PC-3 (cell line): ENCODE results near the gene KCNH8. TPM values are rescaled to one million over a fixed set of nuclear protein-coding genes. Genes with fewer than 3 reads are reported as not detected.

Experiments used
- ATAC-seq: fragments of 200-7000 bp; cut with Tn5 transposase; 2 replicates; pipeline ENCODE4 v1.9.1; 2020; ENCODE audit warnings: mild to moderate bottlenecking, moderate library complexity
- BruUV-seq: library from RNA; stranded (reverse); fragments of 400-500 nt; replicated peaks from 2 replicates; lab custom pipeline; 2021; lab: Mats Ljungman, UMichigan
- CTCF ChIA-PET: fragments of 300-600 bp; sonication (Branson Sonifier 250); formaldehyde crosslinking; loops from one replicate; lab custom pipeline; 2022; ENCODE audit warnings: antibody characterized with exemption; lab: Charles Lee
- POLR2A ChIA-PET: fragments of 300-600 bp; sonication (Branson Sonifier 250); formaldehyde crosslinking; loops from one replicate; lab custom pipeline; 2022; ENCODE audit warnings: antibody characterized with exemption; ENCODE audit not compliant: unreplicated experiment; lab: Charles Lee
- DNase-seq: peaks from one replicate; pipeline ENCODE4 v3.0.0-alpha.2; 2015
- H2AFZ ChIP-seq: fragments of 300-600 bp; sonication (generic); 2 replicates; pipeline ENCODE4 v1.6.0; 2016; ENCODE audit warnings: antibody characterized with exemption, low read length
- H3F3A ChIP-seq: fragments of 300-600 bp; sonication (generic); one replicate; pipeline ENCODE4 v1.6.0; 2017; ENCODE audit warnings: antibody characterized with exemption, low read length, control low read depth, mild to moderate bottlenecking; ENCODE audit not compliant: unreplicated experiment
- H3K27ac ChIP-seq: fragments of 300-600 bp; sonication (generic); 2 replicates; pipeline ENCODE4 v1.5.1; 2016; ENCODE audit warnings: mild to moderate bottlenecking, low read length
- H3K27me3 ChIP-seq: fragments of 300-600 bp; sonication (generic); 2 replicates; pipeline ENCODE4 v1.6.1; 2016; ENCODE audit warnings: low read length, mixed read lengths
- H3K36me3 ChIP-seq: fragments of 300-600 bp; sonication (generic); 2 replicates; pipeline ENCODE4 v1.6.1; 2016; ENCODE audit warnings: low read depth, mixed run types, low read length, mixed read lengths
- H3K4me1 ChIP-seq: fragments of 300-600 bp; sonication (generic); 2 replicates; pipeline ENCODE4 v1.5.1; 2016; ENCODE audit warnings: low read length; ENCODE audit not compliant: insufficient read depth
- H3K4me2 ChIP-seq: fragments of 300-600 bp; sonication (generic); 2 replicates; pipeline ENCODE4 v1.6.0; 2016; ENCODE audit warnings: low read length
- H3K4me3 ChIP-seq: fragments of 300-600 bp; sonication (generic); 2 replicates; pipeline ENCODE4 v1.5.1; 2016; ENCODE audit warnings: mild to moderate bottlenecking, low read length, mixed read lengths
- H3K79me2 ChIP-seq: fragments of 300-600 bp; sonication (generic); 2 replicates; pipeline ENCODE4 v1.6.1; 2017; ENCODE audit warnings: low read length, mixed read lengths
- H3K9ac ChIP-seq: fragments of 300-600 bp; sonication (generic); 2 replicates; pipeline ENCODE4 v1.6.0; 2016; ENCODE audit warnings: mild to moderate bottlenecking, low read length
- H3K9me2 ChIP-seq: fragments of 300-600 bp; sonication (generic); replicated peaks from 2 replicates; pipeline ENCODE4 v1.6.1; 2016; ENCODE audit warnings: mixed run types, low read length, mixed read lengths
- H3K9me3 ChIP-seq: fragments of 300-600 bp; sonication (generic); 2 replicates; pipeline ENCODE4 v1.6.1; 2016; ENCODE audit warnings: low read length, mixed read lengths
- H4K20me1 ChIP-seq: fragments of 300-600 bp; sonication (generic); 2 replicates; pipeline ENCODE4 v1.6.1; 2016; ENCODE audit warnings: low read length, mixed read lengths
- EZH2 ChIP-seq: fragments of 300-600 bp; sonication (generic); IDR thresholded peaks from one replicate; pipeline ENCODE4 v1.6.1; 2017; ENCODE audit warnings: antibody characterized with exemption, mild to moderate bottlenecking, low read length; ENCODE audit not compliant: unreplicated experiment
- EZH2phosphoT487 ChIP-seq: fragments of 300-600 bp; sonication (generic); IDR thresholded peaks from 2 replicates; pipeline ENCODE4 v1.6.1; 2018; ENCODE audit warnings: mild to moderate bottlenecking, antibody characterized with exemption, low read length, borderline replicate concordance
- intact Hi-C: fragments of 100-400 bp; cut with micrococcal nuclease; formaldehyde crosslinking; loops from 2 replicates; pipeline ENCODE4 v1.9.0; 2023
- total RNA-seq: library from RNA; depleted of rRNA; stranded (reverse); fragments of >200 nt; gene quantifications from 2 replicates; pipeline ENCODE4 v1.2.3, GENCODE V29; 2014
- TF ChIP-seq, protein P1 (sequence below): fragments of 300-600 bp; sonication (generic); conservative IDR thresholded peaks from 2 replicates; pipeline ENCODE4 v1.5.1; 2017; ENCODE audit warnings: antibody characterized with exemption, low read depth, mild to moderate bottlenecking, low read length

Gene KCNH8
- total RNA-seq, 1 experiment from 2014 or later = not detected

GRCh38 chr3:19264424-19264823 lies 116.1 kb downstream of the KCNH8 start:
- Histone ChIP-seq H3K27me3 (no peaks in the 10 kb centered on the region), H3K4me1 (no peaks in the 10 kb centered on the region), H3K9me3 (no peaks in the 10 kb centered on the region), H3F3A (no peaks in the 10 kb centered on the region), H3K36me3 (no peaks in the 10 kb centered on the region), H4K20me1 (no peaks in the 10 kb centered on the region), H3K9ac (no peak overlapping the region), H3K9me2 (no peaks in the 10 kb centered on the region), H3K4me3 (no peak overlapping the region), H2AFZ (no peak overlapping the region), H3K27ac (no peak overlapping the region), H3K79me2 (no peaks in the 10 kb centered on the region), H3K4me2 (no peak overlapping the region)
- POLR2A ChIA-PET = no interaction called here
- CTCF ChIA-PET = no interaction called here
- TF ChIP-seq, protein P1, sequence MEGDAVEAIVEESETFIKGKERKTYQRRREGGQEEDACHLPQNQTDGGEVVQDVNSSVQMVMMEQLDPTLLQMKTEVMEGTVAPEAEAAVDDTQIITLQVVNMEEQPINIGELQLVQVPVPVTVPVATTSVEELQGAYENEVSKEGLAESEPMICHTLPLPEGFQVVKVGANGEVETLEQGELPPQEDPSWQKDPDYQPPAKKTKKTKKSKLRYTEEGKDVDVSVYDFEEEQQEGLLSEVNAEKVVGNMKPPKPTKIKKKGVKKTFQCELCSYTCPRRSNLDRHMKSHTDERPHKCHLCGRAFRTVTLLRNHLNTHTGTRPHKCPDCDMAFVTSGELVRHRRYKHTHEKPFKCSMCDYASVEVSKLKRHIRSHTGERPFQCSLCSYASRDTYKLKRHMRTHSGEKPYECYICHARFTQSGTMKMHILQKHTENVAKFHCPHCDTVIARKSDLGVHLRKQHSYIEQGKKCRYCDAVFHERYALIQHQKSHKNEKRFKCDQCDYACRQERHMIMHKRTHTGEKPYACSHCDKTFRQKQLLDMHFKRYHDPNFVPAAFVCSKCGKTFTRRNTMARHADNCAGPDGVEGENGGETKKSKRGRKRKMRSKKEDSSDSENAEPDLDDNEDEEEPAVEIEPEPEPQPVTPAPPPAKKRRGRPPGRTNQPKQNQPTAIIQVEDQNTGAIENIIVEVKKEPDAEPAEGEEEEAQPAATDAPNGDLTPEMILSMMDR = no peak
- TF ChIP-seq EZH2 (no peak), EZH2phosphoT487 (no peak)
- no TSS peak for BruUV-seq
- DNase-seq (no peak), ATAC-seq (no peak)
- intact Hi-C loops = no loop called here

GRCh38 chr3:19267040-19267439 lies 118.7 kb downstream of the KCNH8 start:
- H3K9ac ChIP-seq = no peak overlapping the region
- H3F3A ChIP-seq = no peaks in the 10 kb centered on the region
- ChIA-PET POLR2A (no interaction called here), CTCF (no interaction called here)
- intact Hi-C loops = no loop called here
- H3K9me2 ChIP-seq = no peaks in the 10 kb centered on the region
- H3K4me2 ChIP-seq = no peak overlapping the region
- H3K27me3 ChIP-seq = no peaks in the 10 kb centered on the region
- H3K79me2 ChIP-seq = no peaks in the 10 kb centered on the region
- no peak overlapping the region for H3K27ac ChIP-seq
- no TSS peak for BruUV-seq
- H3K4me1 ChIP-seq = no peaks in the 10 kb centered on the region
- H3K9me3 ChIP-seq = no peaks in the 10 kb centered on the region
- H3K36me3 ChIP-seq = no peaks in the 10 kb centered on the region
- DNase-seq (no peak), ATAC-seq (no peak)
- H2AFZ ChIP-seq = no peak overlapping the region
- no peaks in the 10 kb centered on the region for H4K20me1 ChIP-seq
- TF ChIP-seq EZH2phosphoT487 (no peak), EZH2 (no peak)
- TF ChIP-seq, protein P1 = no peak
- H3K4me3 ChIP-seq = no peak overlapping the region

DNA sequence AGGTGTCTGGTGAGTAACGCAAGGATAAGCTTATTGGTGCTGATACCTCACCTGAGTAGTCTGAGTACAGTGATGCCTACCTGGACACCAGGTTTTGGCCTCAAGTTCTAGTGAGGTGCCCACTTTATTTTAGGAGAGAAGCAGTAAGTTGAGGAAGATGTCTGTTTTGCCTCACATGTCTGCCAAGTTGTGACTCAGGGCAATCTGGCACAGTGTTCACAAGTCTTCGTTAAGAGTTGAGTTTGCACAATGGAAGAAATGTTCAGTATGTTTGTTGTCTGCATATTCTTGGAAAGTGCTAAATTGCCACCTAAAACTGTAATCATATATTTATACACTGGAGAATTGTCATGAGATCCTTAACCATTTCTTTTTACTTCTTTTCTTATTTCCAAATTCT lies 122.2 kb downstream of the KCNH8 start:
- no peaks in the 10 kb centered on the region for H3K4me1 ChIP-seq
- no peak overlapping the region for H3K4me2 ChIP-seq
- no peaks in the 10 kb centered on the region for H4K20me1 ChIP-seq
- ATAC-seq (no peak), DNase-seq (no peak)
- H3K79me2 ChIP-seq = no peaks in the 10 kb centered on the region
- H2AFZ ChIP-seq = no peak overlapping the region
- no peak overlapping the region for H3K27ac ChIP-seq
- no peak overlapping the region for H3K4me3 ChIP-seq
- H3F3A ChIP-seq = no peaks in the 10 kb centered on the region
- no peaks in the 10 kb centered on the region for H3K9me2 ChIP-seq
- POLR2A ChIA-PET = no interaction called here
- H3K36me3 ChIP-seq = no peaks in the 10 kb centered on the region
- H3K27me3 ChIP-seq = no peaks in the 10 kb centered on the region
- BruUV-seq = no TSS peak
- H3K9me3 ChIP-seq = no peaks in the 10 kb centered on the region
- no peak overlapping the region for H3K9ac ChIP-seq
- intact Hi-C loops = no loop called here
- TF ChIP-seq EZH2 = no peak
- TF ChIP-seq EZH2phosphoT487 = no peak
- TF ChIP-seq, protein P1 = no peak
- CTCF ChIA-PET = no interaction called here
